Nephron (organoid): ENCODE data around the gene SPNS3.

Experiments
- H3K27ac Mint-ChIP-seq, 3 experiments: 2 replicates each; pipeline ENCODE4 v1.8.0; 2020; ENCODE audit warnings: mixed read lengths in 3 of 3, mild to moderate bottlenecking in 2 of 3, moderate library complexity in 1 of 3
- H3K27me3 Mint-ChIP-seq: 2 replicates; pipeline ENCODE4 v1.8.0; 2021; ENCODE audit warnings: low read depth, mild to moderate bottlenecking, moderate library complexity, mixed read lengths
- H3K36me3 Mint-ChIP-seq: 2 replicates; pipeline ENCODE4 v1.8.0; 2020; ENCODE audit warnings: low read depth, mixed read lengths
- H3K4me1 Mint-ChIP-seq: 2 replicates; pipeline ENCODE4 v1.8.0; 2020; ENCODE audit warnings: mixed read lengths
- H3K4me3 Mint-ChIP-seq, 3 experiments: 2 replicates each; pipeline ENCODE4 v1.8.0; 2020; ENCODE audit warnings: mild to moderate bottlenecking in 3 of 3, mixed read lengths in 3 of 3, moderate library complexity in 2 of 3
- H3K9me3 Mint-ChIP-seq: 2 replicates; pipeline ENCODE4 v1.8.0; 2020; ENCODE audit warnings: mixed read lengths
- CTCF ChIP-seq, 3 experiments: fragments of 200-600 bp; sonication (generic); IDR thresholded peaks; one replicate each; pipeline ENCODE4 v1.5.0; 2021; ENCODE audit warnings: antibody characterized with exemption in 3 of 3; ENCODE audit not compliant: unreplicated experiment in 3 of 3

The SPNS3 gene

GRCh38 chr17:4394208-4395110, 39.3 kb upstream of the SPNS3 start:
- Mint-ChIP-seq H3K27me3 (peaks cover 15% of the 10 kb centered on the region), H3K4me3 (no peak overlapping the region), H3K9me3 (no peaks in the 10 kb centered on the region), H3K36me3 (no peaks in the 10 kb centered on the region), H3K4me1 (no peaks in the 10 kb centered on the region), H3K27ac (no peak overlapping the region)
- no peak for TF ChIP-seq CTCF (IDR thresholded peaks at IDR 0.05; ENCODE audit: unreplicated experiment in 3 of 3)

- H3K4me3 Mint-ChIP-seq: no peak overlapping the region
- no peaks in the 10 kb centered on the region for H3K4me1 Mint-ChIP-seq
- H3K27me3 Mint-ChIP-seq: peaks cover 15% of the 10 kb centered on the region
- H3K27ac Mint-ChIP-seq: no peak overlapping the region
- no peaks in the 10 kb centered on the region for H3K36me3 Mint-ChIP-seq
- no peaks in the 10 kb centered on the region for H3K9me3 Mint-ChIP-seq
- no peak for TF ChIP-seq CTCF (IDR thresholded peaks at IDR 0.05; ENCODE audit: unreplicated experiment in 3 of 3)
Measured at GRCh38 chr17:4395111-4395478, 38.6 kb upstream of the SPNS3 start.

- H3K27ac Mint-ChIP-seq: no peak overlapping the region
- TF ChIP-seq CTCF (IDR thresholded peaks at IDR 0.05; ENCODE audit: unreplicated experiment in 3 of 3): no peak
- H3K27me3 Mint-ChIP-seq: peaks cover 18% of the 10 kb centered on the region
- H3K36me3 Mint-ChIP-seq: no peaks in the 10 kb centered on the region
- H3K4me1 Mint-ChIP-seq: no peaks in the 10 kb centered on the region
- H3K9me3 Mint-ChIP-seq: no peaks in the 10 kb centered on the region
- H3K4me3 Mint-ChIP-seq: no peak overlapping the region
Measured at GRCh38 chr17:4397840-4398239, 35.9 kb upstream of the SPNS3 start.

GRCh38 chr17:4405038-4405669, 28.6 kb upstream of the SPNS3 start:
- H3K4me1 Mint-ChIP-seq: no peaks in the 10 kb centered on the region
- no peak for TF ChIP-seq CTCF (IDR thresholded peaks at IDR 0.05; ENCODE audit: unreplicated experiment in 3 of 3)
- H3K27ac Mint-ChIP-seq: no peak overlapping the region
- H3K9me3 Mint-ChIP-seq: no peaks in the 10 kb centered on the region
- no peaks in the 10 kb centered on the region for H3K36me3 Mint-ChIP-seq
- no peak overlapping the region for H3K4me3 Mint-ChIP-seq
- H3K27me3 Mint-ChIP-seq: peaks cover 15% of the 10 kb centered on the region

- Mint-ChIP-seq H3K4me3 (no peak overlapping the region), H3K4me1 (no peaks in the 10 kb centered on the region), H3K27me3 (peaks cover 15% of the 10 kb centered on the region), H3K27ac (no peak overlapping the region), H3K9me3 (no peaks in the 10 kb centered on the region), H3K36me3 (no peaks in the 10 kb centered on the region)
- TF ChIP-seq CTCF (IDR thresholded peaks at IDR 0.05; ENCODE audit: unreplicated experiment in 3 of 3): no peak
Measured at GRCh38 chr17:4405699-4406098, 28.0 kb upstream of the SPNS3 start.
